Liver (tissue), 9 donors: ENCODE data around the gene GAP43. TPM values are rescaled to one million over a fixed set of nuclear protein-coding genes. Genes with fewer than 3 reads are reported as not detected.

ENCODE experiments used
- DNase-seq: peaks from one replicate; pipeline ENCODE4 v3.0.0-alpha.2; 2017; ENCODE audit warnings: low spot score
- H3K27ac ChIP-seq, 2 donors: one replicate each; pipeline ENCODE4 v1.7.0; 2013; ENCODE audit warnings: inconsistent platforms in 2 of 2, low read length in 2 of 2, control low read depth in 1 of 2, low read depth in 1 of 2, mild to moderate bottlenecking in 1 of 2
- H3K27me3 ChIP-seq, 4 donors: one replicate each; pipeline versions ENCODE4 v1.6.1 to v1.7.0; 2013; ENCODE audit warnings: low read length in 3 of 4, inconsistent platforms in 1 of 4, mild to moderate bottlenecking in 1 of 4, moderate library complexity in 1 of 4; ENCODE audit not compliant: control insufficient read depth in 4 of 4, insufficient read depth in 4 of 4
- H3K36me3 ChIP-seq, 4 donors: one replicate each; pipeline versions ENCODE4 v1.6.1 to v1.7.0; 2013; ENCODE audit warnings: low read length in 3 of 4, mild to moderate bottlenecking in 3 of 4, low read depth in 1 of 4, moderate library complexity in 1 of 4; ENCODE audit not compliant: control insufficient read depth in 4 of 4, insufficient read depth in 3 of 4
- H3K4me1 ChIP-seq, 4 donors: one replicate each; pipeline versions ENCODE4 v1.6.1 to v1.7.0; 2013; ENCODE audit warnings: low read length in 3 of 4, mild to moderate bottlenecking in 3 of 4, moderate library complexity in 1 of 4; ENCODE audit not compliant: control insufficient read depth in 4 of 4, insufficient read depth in 4 of 4
- H3K4me3 ChIP-seq, 3 donors: one replicate each; pipeline versions ENCODE4 v1.6.1 to v1.7.0; 2013; ENCODE audit warnings: low read length in 3 of 3, control low read depth in 1 of 3, low read depth in 1 of 3, mild to moderate bottlenecking in 1 of 3
- H3K9ac ChIP-seq, 2 donors: one replicate each; pipeline ENCODE4 v1.7.0; 2013; ENCODE audit warnings: low read length in 2 of 2, mild to moderate bottlenecking in 2 of 2, moderate library complexity in 2 of 2, control low read depth in 1 of 2, low read depth in 1 of 2
- H3K9me3 ChIP-seq, 4 donors: one replicate each; pipeline versions ENCODE4 v1.6.1 to v1.7.0; 2013; ENCODE audit warnings: low read length in 3 of 4; ENCODE audit not compliant: control insufficient read depth in 4 of 4
- ATF3 ChIP-seq: IDR thresholded peaks from 2 replicates; pipeline ENCODE4 v1.6.1; 2016; ENCODE audit warnings: antibody characterized with exemption
- CTCF ChIP-seq: fragments of 150-350 bp; IDR thresholded peaks from 2 replicates; pipeline ENCODE4 v1.5.1; 2017; ENCODE audit warnings: improper control_type of control experiment, low read depth, low read length; ENCODE audit not compliant: missing input control
- EGR1 ChIP-seq, 2 donors: IDR thresholded peaks; 2 replicates each; pipeline ENCODE4 v1.6.1; 2016 to 2018; ENCODE audit warnings: antibody characterized with exemption in 2 of 2, low read depth in 2 of 2
- FOXA1 ChIP-seq: IDR thresholded peaks from 2 replicates; pipeline ENCODE4 v1.6.1; 2016; ENCODE audit warnings: antibody characterized with exemption
- FOXA2 ChIP-seq: IDR thresholded peaks from 2 replicates; pipeline ENCODE4 v1.6.1; 2016; ENCODE audit warnings: antibody characterized with exemption
- GABPA ChIP-seq, 2 donors: IDR thresholded peaks in 1 of 2; conservative IDR thresholded peaks in 1 of 2; 2 replicates each; pipeline ENCODE4 v1.6.1; 2016; ENCODE audit warnings: antibody characterized with exemption in 2 of 2, mild to moderate bottlenecking in 1 of 2, moderate library complexity in 1 of 2
- HNF4A ChIP-seq, 2 donors: conservative IDR thresholded peaks; 2 replicates each; pipeline ENCODE4 v1.6.1; 2016; ENCODE audit warnings: antibody characterized with exemption in 2 of 2, mild to moderate bottlenecking in 2 of 2
- HNF4G ChIP-seq: IDR thresholded peaks from 2 replicates; pipeline ENCODE4 v1.6.1; 2016; ENCODE audit warnings: antibody characterized with exemption
- JUND ChIP-seq, 2 donors: IDR thresholded peaks; 2 replicates each; pipeline ENCODE4 v1.6.1; 2016; ENCODE audit warnings: antibody characterized with exemption in 2 of 2
- MAX ChIP-seq: IDR thresholded peaks from 2 replicates; pipeline ENCODE4 v1.6.1; 2016; ENCODE audit warnings: antibody characterized with exemption
- NR2F2 ChIP-seq: IDR thresholded peaks from 2 replicates; pipeline ENCODE4 v1.6.1; 2016; ENCODE audit warnings: antibody characterized with exemption
- RAD21 ChIP-seq, 2 donors: IDR thresholded peaks; 2 replicates each; pipeline ENCODE4 v1.6.1; 2016; ENCODE audit warnings: antibody characterized with exemption in 2 of 2, mild to moderate bottlenecking in 2 of 2
- REST ChIP-seq: IDR thresholded peaks from 2 replicates; pipeline ENCODE4 v1.6.1; 2016; ENCODE audit warnings: antibody characterized with exemption, mild to moderate bottlenecking
- RXRA ChIP-seq, 2 donors: IDR thresholded peaks; 2 replicates each; pipeline ENCODE4 v1.6.1; 2017 to 2018; ENCODE audit warnings: antibody characterized with exemption in 2 of 2, mild to moderate bottlenecking in 1 of 2
- SP1 ChIP-seq: IDR thresholded peaks from 2 replicates; pipeline ENCODE4 v1.6.1; 2018; ENCODE audit warnings: antibody characterized with exemption, mild to moderate bottlenecking
- TAF1 ChIP-seq: conservative IDR thresholded peaks from 2 replicates; pipeline ENCODE4 v1.6.1; 2016; ENCODE audit warnings: antibody characterized with exemption, mild to moderate bottlenecking
- YY1 ChIP-seq: IDR thresholded peaks from 2 replicates; pipeline ENCODE4 v1.6.1; 2016; ENCODE audit warnings: antibody characterized with exemption, mild to moderate bottlenecking
- ZBTB33 ChIP-seq: IDR thresholded peaks from 2 replicates; pipeline ENCODE4 v1.6.1; 2016; ENCODE audit warnings: antibody characterized with exemption
- WGBS: extraction: QIAGEN DNeasy Blood & Tissue Kit; methylation state at CpG from one replicate; pipeline ENCODE4 v1.1.7; 2013; 5-methylcytosine and 5-hydroxymethylcytosine counted together
- polyA plus RNA-seq, 2 donors: library from polyadenylated mRNA; stranded (reverse) in 1 of 2; unstranded in 1 of 2; fragments of 200-250 nt in 1 of 2; fragments of >200 nt in 1 of 2; fragmentation: Nextera tagmentation in 1 of 2; extraction: Ambion mirVana in 1 of 2; gene quantifications; one replicate each; pipeline versions ENCODE4 v1.2.1 to v1.2.3, GENCODE V29; 2013 to 2015
- total RNA-seq, 2 donors: library from RNA; depleted of rRNA; stranded (reverse); fragments of >200 nt; gene quantifications; one replicate each; pipeline ENCODE4 v1.2.3, GENCODE V29; 2014
- donor health status: healthy.
- donor health status: healthy.
- donor health status: healthy.
- donor health status: healthy.
- donor health status: healthy.

Gene GAP43
- total and polyA plus RNA-seq, 4 donors, result 0.06 TPM; not detected in 3

GRCh38 chr3:115577000-115577399 is 46.3 kb upstream of the GAP43 start:
- no peak overlapping the region for H3K4me3 ChIP-seq
- H3K9me3 ChIP-seq, result no peaks in the 10 kb centered on the region
- H3K9ac ChIP-seq, result no peak overlapping the region
- 83% methylated on average over 2 of the region's 2 CpGs for WGBS
- DNase-seq, result no peak
- H3K27ac ChIP-seq, result no peak overlapping the region
- no peaks in the 10 kb centered on the region for H3K36me3 ChIP-seq
- TF ChIP-seq TAF1 (no peak), YY1 (no peak), RXRA (IDR thresholded peaks at IDR 0.05) (no peak), EGR1 (IDR thresholded peaks at IDR 0.05; ENCODE audit: low read depth in 2 of 2) (no peak), JUND (IDR thresholded peaks at IDR 0.05) (no peak), ZBTB33 (no peak), RAD21 (IDR thresholded peaks at IDR 0.05) (no peak), FOXA1 (no peak), HNF4A (conservative IDR thresholded peaks at IDR 0.05) (no peak), NR2F2 (no peak), MAX (no peak), REST (no peak), CTCF (no peak), SP1 (no peak), FOXA2 (no peak), HNF4G (no peak), GABPA (IDR thresholded peaks at IDR 0.05 in 1 of 2, conservative IDR thresholded peaks at IDR 0.05 in 1 of 2) (no peak), ATF3 (no peak)
- peaks cover 0 to 3% (median 0%) of the 10 kb centered on the region in 4 donors for H3K27me3 ChIP-seq
- H3K4me1 ChIP-seq, result no peaks in the 10 kb centered on the region

GRCh38 chr3:115578331-115578730 is 45.0 kb upstream of the GAP43 start:
- Histone ChIP-seq H3K27me3 (peaks cover 0 to 3% (median 0%) of the 10 kb centered on the region in 4 donors), H3K36me3 (no peaks in the 10 kb centered on the region), H3K9ac (no peak overlapping the region), H3K9me3 (no peaks in the 10 kb centered on the region), H3K4me1 (no peaks in the 10 kb centered on the region), H3K27ac (no peak overlapping the region), H3K4me3 (no peak overlapping the region)
- WGBS, result 84% methylated on average over 1 of the region's 1 CpG
- no peak for TF ChIP-seq FOXA1
- no peak for TF ChIP-seq HNF4G
- TF ChIP-seq GABPA (IDR thresholded peaks at IDR 0.05 in 1 of 2, conservative IDR thresholded peaks at IDR 0.05 in 1 of 2), result no peak
- no peak for TF ChIP-seq SP1
- TF ChIP-seq ATF3, result no peak
- no peak for TF ChIP-seq FOXA2
- no peak for TF ChIP-seq HNF4A (conservative IDR thresholded peaks at IDR 0.05)
- no peak for TF ChIP-seq CTCF
- TF ChIP-seq RXRA (IDR thresholded peaks at IDR 0.05), result no peak
- TF ChIP-seq ZBTB33, result no peak
- no peak for DNase-seq
